HG03060 (cell line): Measurements from ENCODE around the gene PCSK6.

Experiments
- ATAC-seq: cut with Tn5 transposase; IDR thresholded peaks from one replicate; pipeline ENCODE4 v1.9.1; 2021; ENCODE audit warnings: low read depth, moderate number of reproducible peaks; ENCODE audit not compliant: unreplicated experiment

The PCSK6 gene

DNA sequence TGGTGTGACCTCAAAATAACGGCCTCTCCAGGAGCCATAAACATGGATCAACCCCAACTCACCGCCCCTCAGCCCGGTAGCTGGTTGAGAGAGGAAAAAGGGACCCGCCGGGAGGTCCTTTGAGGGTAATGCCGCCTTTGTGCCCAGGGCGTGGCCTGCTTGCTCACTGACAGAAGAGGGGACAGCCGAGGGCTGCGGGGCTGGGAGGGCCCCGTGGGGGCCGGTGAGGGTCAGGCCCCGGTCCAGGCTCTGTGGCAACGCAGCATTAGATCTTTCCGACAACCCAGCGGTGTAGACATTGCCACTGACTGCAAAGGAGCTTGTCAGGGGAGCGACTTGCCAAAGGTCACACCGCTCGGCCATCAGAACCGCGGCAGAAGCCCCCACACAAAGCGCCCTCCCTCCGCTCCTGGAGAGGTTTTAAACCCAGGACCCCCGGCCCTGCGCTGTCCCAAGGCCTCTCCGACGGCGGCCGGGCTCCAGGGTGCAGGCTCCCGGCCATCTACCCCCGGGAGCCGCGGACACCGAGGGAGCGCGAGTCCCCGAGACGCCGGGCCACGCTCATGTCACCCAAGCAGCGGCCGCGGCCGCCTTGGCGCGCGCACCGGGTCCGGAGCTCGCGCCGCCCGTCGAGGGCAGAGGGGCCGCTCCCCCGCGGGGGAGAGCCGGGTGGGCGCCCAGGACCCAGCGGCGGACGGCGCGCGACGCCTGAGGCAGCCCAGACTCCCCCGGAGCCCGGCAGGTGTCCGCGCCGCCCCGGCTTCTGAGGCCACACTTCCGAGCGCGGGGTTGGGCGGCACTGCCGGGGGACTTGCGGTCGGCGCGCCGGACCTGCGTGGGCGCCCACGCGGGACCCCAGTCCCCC is 975 bp downstream of the PCSK6 start:
- ATAC-seq: no peak

DNA sequence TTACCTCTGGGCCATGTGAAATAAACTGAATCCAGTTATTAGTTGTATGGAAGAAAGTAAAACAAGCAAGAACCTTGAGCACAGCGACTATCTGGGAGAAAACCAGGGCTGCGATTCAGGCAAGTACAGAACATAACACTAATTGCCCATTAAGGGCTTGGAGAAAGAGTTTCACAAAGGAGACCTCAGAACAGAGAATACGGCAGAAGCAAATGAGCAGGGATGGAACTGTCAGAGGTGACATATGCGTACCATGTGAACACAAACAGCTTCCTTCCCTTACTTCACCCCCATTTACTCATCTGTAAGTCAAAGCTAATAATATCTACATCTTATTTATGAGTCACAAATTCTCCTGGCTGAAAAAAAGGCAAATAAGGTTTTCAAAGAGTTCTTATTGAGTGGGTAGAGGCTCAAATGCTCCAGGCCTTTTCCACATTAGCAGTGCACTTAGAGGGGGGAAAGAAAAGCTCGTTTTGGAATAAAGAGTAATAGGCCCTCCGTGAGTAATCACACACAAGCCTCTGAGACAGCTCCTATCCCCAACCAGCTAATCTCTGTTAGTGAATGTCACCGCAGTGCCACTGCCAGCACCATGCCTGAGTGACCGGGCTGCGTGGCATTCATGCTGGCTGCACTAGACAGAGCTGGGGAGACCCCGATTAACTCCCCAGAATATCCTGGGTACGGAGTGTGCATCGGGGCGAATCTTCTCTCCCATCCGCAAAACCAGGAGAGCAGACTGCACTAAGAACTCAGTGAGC is 2.6 kb downstream of the PCSK6 start:
- ATAC-seq: no peak

DNA sequence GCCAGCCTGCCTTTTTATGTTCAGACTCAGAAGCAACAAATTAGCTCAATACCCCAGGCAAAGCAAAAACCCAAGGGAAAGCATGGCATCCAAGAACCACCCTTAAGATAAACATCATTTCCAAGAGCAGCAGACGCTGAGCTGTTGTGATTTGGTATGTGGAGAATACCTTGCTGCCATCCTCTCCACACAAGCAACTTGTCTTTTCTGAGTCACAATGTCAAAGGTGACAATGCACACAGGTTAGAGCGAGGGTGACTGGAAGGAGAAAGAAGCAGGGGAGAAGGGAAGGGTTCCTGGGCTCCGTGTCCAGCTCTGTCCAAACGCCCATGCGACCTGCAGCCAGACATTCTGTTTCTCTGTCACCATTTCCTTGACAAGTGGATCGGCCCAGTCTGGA is 6.0 kb downstream of the PCSK6 start:
- ATAC-seq: no peak

DNA sequence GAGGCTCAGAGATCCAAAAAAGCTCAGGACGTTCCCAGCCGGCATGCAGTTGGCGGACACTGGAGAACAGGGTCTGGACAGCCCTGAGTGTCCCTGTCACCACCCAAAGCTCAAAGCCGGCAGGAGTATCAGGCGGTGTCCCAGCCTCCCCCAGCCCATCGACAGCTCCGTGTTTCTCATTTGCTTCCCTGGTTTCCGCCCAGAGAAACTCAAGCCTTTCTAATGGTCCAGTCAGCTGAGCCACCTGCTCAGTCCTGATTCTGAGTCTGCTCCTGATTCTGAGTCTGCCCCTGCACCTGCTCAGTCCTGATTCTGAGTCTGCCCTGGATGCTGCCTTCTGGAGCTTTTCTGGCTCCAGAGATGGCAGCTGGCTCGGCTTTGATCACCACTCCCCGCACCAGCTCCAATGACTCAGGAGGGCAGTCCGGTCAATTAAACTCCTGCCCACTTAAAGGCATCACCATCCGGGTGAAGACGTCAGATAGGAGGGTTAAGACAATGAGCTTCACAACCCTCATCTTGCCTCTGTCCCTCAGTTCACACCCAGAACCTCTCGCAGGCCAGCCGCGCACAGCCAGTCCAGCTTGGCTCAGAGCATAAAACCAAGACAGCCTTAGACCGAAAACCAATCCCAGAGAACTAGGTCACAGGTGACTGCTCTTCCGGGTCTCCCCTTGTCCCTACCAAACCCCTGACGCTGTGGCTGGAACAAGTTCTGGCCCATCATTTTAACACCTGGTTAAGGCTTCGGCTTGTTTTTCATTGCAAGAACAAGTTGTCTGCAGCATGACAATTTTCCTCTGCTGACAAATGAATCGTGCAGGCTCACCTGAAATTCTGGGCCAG is 6.8 kb downstream of the PCSK6 start:
- ATAC-seq: no peak

DNA sequence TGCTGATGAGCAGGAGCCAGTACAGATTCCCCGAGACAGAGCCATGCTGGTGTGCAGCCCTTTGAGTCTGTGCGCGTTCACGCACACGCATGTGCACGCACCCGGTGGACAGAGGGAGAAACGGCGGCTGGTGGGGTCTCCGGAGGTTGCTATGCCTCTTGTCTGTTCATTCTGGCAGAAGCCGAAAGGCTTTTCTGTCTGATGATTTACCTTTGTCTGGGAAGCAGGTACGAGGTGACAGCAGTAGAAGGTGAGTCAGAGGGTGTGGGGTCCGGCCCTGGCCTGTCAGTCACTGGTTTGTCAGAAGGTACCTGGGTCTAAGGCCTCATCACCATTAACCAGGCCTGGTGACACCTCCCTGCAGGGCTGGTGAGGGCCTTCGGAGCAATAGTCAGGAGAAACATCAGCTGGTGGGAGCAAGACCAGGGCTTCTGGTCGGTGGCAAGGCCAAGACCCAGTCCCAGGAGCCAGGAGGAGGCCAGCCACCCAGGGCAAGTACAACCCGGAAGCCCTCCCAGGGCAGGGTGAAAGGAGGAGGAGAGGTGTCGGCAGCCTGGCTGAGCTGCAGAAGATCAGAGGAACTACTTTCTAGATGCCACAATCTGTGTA is 7.5 kb downstream of the PCSK6 start:
- no peak for ATAC-seq

DNA sequence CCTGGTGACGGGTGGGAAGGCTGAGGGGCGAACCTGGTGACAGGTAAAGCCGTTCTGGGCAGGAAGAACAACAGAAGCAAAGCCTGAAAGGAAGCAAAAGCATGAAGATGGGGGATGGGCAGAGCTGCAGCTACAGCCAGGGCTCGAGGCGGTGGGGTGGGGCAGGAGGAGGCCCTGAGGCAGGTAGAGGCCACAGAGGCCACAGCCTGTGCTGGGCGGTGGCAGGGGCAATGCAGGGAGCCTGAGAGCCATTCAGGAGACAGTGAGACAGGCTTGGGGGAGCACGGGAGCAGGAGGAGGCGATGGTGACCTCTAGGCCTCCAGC is 8.2 kb downstream of the PCSK6 start:
- no peak for ATAC-seq

DNA sequence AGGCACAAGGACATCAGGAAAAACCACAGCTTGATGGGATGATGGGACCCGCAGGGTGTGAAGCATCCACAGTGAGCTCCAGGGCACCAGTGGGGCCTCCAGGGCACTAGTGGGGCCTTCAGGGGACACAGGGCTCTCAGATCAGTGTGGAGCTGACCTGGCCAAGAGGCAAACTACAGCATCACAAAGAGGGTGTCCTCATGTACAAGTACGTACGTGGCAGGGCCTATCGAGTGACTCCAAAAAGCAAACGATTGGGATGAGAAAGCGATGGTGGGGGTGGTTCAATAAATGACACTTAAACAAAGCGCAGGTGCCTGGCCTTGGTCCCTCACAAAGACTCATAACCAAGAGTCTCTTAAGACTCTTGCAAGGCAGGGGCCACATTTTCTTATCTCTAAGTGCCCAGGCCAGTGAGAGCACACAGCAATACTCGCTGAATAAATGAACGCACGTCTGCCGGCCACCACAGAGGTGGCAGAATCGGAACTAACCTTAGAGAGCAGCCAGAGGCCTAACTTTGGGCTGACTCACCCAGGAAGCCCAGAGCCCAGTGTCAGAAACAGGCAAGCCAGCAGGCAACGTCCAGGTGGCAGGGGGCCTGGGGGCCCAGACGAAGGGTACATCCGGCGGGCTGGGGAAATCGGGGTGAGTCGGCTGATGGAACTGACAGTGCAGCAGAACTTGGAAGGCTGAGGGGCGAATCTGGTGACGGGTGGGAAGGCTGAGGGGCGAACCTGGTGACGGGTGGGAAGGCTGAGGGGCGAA is 8.7 kb downstream of the PCSK6 start:
- ATAC-seq: no peak

DNA sequence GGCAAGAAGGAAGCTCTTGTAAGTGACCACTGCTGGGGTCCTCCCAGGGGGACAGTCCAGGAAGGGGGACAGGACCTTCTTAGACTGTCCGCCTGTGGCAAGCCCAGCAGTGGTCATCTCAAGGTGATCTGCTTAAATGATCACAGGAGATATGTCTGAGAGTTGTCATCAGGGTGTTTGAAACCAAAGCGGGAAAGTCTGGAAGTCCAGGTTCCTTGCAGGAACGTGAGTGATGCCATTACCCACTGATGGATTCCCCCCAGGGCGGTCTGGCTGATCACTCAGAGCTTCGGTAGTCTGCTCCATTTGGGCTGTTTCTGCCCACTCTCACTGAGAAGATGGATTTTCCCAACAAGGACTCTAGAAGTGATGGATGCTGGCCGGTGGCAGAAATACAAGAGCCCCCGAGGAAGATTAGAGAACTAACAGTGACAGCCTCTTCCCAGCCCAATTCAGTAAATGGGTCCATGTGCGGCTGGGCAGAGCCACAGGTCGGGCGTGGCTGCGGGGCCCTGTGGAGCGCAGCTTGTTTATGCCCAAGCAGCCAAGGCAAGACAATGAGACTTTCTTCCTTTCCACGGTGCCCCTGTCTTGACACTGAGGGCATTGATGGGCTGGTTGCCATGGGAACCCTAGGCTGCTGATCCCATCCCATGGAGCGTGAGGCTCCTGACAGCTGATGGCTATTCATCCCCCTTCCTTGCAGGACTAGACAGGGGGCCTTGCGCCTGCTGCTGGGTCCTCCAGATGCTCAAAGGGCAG is 9.5 kb downstream of the PCSK6 start:
- ATAC-seq: no peak

DNA sequence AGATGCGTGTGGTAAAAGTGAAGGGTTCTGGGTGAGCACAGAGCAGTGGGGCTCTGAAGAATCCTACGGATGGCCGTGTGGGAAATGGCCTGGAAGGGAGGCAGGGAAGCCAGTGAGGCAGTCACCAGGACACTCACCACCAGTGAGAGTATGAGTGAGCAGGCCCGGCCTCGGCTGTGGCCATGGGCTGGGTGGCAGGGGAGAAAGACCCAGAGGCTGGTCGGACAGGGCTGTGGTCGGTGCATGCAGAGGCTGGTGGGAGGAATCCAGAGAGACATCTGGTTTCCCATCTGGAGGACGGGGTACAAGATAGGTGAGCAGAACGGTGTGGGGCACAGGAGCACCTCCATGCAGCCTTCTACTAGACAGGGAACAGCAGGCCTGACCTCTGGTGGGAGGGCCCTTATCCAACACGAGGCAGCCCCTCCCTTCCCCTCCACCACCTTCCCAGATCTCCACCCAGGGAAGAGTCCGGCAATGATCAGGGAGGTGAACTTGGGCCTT is 10.1 kb downstream of the PCSK6 start:
- ATAC-seq: no peak

DNA sequence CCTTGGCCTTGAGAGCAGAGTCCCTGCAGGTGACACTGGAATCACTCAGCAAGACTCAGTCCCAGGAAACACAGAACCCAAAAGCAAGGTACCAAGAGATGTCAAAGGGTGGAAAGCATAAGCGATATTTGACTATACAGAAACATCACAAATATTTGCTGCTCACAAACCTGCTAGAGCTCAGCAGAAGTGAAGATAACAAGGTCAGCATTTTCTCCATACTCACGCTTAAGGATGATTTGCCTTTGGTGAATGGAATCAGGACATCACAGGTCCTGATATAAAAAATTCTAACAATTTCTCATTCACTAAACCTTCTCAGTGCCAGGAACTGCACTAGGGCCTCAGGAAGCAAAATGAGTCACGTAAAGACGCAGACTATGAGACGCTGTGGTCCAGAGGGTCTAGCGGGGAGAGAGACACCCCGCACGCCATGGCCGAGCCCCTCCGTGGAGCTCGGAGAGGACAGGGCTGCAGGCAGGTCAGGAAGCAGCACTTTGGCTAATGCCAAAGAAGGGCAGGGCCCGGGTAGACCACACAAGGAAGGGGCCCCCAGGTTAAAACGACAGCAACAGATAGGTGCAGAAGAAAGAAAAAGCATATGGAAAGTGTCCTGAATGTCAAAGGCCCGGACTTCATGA is 10.7 kb downstream of the PCSK6 start:
- no peak for ATAC-seq

DNA sequence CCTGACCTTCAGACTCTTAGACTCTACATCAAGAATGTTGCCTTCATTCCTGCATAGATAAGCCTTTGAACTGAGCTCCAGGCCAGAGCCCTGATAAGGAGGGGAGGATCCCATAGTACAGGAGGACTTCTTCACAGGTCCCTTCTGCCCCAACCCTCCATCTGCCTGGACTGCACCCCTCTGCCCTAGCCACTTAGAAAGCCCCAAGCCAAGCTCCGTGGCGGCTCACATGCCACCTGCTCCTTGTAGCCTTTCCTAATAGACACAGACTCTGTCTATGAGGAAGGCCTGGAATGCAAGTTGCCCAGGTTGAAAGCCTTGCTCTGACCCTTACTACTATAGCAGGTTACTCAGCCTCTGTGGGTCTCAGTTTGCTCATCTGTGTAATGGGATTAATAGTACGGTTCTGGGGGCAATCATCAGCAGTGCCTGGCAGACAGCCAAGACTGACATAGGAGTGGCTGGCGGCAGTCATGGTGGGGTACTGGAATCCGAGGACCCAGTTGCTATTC is 11.6 kb downstream of the PCSK6 start:
- ATAC-seq: no peak

DNA sequence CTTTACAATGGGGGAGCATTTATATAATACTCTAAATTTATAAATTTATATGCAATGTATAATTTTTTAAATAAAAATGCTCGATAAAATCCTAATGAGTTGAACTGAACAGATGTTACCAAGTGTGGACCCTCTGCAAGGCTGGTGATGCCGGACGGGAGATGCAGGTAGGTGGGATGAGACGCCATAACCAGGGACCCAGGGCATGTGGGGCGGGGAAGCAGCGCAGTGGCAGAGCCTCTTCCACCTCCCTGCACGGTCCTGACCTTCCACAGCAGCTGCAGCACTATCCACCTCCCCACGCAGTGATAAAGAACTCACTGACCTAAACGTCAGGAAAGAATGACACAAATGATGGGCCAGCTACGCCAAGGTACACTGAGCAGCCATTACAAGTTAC is 12.8 kb downstream of the PCSK6 start:
- no peak for ATAC-seq

DNA sequence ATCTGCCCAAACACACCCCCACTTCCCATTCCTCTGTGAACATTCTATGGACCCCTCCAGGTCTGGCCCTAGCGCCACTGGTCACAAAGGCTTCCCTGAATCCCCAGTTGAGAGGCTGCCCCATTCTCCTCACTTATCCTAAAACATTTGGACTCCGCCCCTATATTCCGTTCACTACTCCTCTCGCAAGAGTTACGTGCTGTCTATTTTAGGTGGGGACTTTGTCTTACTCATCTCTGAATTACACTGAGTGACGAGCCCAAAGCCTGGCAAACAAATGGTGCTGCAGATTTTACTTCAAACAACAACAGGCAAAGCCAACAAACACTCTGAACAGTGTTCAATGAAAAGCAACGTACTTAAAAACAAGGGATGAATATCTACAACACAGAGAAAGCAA is 14.5 kb downstream of the PCSK6 start:
- ATAC-seq: no peak

DNA sequence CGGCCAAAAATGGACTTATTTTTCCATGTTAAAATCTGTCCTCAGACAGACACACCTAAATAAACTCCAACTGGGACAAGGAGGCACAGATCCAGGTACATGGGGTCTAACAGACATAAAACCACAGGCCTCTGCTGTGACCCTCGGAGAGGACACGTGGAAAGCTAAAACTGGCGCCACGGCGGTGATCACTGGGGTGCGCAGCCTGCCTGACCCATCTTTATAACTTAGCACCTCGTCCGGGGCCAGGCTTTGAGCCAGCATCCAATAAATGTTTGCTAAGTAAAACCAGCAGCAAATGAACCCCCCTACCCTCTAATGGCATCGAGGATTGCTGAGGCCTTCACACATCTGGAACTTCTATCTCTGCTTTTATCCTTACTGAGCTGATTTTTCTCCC is 15.3 kb downstream of the PCSK6 start:
- ATAC-seq: no peak

DNA sequence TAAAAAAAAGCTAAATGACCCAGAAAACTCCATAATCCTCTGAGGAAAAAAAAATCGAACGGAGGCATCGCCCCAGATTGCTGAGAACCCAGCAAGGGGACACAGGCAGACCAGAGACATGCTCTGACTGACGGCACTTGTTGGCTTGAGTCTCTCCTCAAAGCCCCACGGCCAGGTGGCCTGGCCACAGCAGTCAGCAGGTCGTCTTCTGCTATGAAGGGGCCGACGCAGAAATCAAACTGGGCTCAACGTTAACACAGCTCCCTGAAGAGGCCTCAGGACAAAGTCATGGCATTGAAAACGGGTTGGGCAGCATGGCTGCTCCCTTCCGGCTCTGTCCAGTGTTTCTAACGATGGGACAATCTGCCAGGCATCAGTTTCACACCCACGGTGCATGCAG is 17.5 kb downstream of the PCSK6 start:
- ATAC-seq: no peak

DNA sequence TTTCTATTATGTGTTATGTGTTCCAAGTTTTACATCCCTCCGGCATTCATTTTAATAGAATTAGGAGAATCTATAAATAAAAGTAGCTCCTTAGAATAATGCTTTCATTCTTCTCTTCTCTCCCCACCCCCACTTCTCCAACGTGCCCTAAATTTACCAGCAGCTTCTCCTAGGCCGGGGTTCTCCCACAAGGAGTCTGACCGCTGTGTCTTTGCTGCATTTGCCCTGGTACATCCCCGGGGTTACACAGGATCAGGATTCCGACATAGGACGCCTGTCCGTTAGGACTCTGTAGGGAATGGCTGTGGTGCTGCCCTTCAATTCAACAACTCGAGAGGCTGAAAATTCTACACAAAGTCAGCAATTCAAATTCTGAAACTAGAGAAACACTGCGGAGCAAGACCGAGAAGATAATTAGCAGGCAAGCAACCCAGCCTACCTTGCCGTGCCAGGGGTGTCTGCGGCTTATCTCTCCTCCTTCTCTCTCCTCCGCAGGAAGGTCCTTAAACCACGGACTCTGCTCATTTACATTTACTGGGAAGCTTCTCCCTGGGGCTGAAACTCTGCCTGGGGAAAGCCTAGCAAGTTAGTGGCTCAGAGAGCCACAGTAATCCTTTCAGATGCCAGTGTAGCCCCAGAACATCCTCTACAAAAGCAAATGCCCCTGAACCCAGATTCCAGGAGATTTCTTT is 18.8 kb downstream of the PCSK6 start:
- no peak for ATAC-seq

DNA sequence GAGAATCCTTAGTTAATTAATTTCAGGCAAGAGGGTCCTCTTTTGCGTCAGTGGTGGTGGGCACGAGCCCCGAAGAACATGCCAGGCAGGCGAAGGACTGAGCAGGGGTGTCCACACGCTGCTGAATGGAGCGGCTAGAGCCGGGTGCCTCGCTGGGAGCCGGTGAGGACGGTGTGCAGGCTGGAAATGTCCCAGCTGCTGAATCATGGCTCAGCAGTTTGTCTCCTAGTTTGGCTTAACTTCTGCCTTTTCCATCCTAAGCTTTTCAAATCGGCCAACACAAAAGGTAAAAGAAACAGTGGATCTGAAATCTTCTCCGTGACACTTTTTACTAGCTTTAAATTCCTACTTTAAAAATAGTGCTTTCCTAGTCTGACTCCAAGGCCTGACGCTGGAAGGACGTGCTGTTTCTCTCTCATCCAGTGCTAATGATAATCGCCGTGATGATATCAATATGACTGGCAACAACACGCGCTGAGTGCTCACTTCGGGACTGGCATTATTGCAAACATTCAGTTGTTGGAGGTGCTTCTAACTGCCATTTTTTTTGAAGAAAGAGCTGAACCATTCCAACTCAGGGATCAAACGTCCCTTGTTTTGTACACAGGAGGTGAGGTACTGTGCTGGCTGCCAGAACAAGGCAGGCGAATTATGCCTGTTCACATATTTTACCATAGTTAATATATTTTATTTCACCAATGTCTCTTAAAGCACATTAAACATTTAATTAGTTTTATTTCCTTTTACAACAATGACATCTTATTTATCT is 19.8 kb downstream of the PCSK6 start:
- no peak for ATAC-seq
